NCI-H82 treated with DMSO at 0.1 percent for 48 hours (cell line): Measurements from ENCODE around the gene SIRPB2.
A peak's percentile ranks its signal among the peaks of the same experiment; 100 is the strongest.

Source experiments
- DNase-seq: peaks from one replicate; lab custom pipeline; 2025; ENCODE audit not compliant: unreplicated experiment; lab: John Stamatoyannopoulos, UW

SIRPB2 gene

GRCh38 chr20:1443085-1443484 lies 48.1 kb downstream of the SIRPB2 start:
- no peak for DNase-seq

DNA sequence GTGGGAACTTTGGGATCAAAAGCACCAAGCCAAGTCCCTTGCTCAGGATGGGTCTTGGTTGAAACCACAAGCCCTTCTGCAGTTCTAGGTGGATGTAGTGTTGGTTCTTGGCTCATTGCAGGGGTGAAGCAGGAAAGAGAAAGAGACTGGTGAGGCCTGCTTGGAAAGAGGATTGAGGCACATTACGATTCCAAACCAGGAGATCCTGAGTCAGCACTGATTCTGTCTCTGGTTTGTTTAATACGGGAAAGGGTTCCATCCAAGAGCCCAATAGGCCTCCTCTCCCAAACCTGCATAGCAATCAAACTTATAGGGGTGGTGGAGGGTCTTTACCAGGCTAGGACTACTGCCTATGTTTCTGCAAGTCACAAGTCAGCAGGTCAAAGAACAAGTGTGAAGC lies 48.9 kb downstream of the SIRPB2 start:
- DNase-seq = no peak

DNA sequence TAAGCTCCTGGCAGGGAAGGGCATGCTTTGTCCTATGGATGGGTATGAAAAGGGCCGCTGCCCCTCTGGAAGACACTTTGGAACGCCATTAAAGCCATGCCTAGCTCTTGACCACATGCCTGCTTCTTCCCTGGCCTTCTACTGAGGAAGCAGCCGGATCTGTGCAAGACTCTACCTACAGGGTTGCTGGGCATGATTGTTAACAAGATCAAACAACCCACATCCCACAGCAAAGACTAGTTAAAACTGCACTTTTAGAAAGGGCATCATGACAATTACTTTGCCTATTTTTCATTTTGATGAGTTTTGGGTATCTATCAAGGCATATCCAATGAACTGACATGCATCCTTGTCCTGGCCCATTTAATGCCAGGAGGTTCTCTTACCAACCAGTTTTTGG lies 50.1 kb downstream of the SIRPB2 start:
- DNase-seq = no peak

- DNase-seq = no peak
Measured at GRCh38 chr20:1440024-1440423, 51.2 kb downstream of the SIRPB2 start.

DNA sequence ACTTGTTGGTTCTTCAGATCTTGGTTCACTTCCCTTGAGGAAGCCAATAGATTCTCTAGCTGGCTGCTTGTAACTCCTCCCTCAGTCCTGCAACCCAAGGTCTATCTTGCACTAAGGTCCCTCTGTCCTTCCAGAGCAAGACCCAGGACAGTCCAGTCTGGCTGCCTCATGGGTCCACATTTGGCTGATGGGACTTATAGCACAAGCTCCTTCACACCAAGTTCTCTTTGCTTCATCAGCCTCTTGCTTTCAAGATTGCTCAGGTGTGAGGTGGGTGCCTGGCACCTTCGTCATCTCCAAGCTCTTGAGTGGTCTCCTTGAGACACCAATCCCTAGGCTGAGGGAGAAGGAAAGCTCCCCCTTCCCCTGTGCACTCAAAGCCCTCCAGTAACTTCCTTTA lies 52.9 kb downstream of the SIRPB2 start:
- no peak for DNase-seq

DNA sequence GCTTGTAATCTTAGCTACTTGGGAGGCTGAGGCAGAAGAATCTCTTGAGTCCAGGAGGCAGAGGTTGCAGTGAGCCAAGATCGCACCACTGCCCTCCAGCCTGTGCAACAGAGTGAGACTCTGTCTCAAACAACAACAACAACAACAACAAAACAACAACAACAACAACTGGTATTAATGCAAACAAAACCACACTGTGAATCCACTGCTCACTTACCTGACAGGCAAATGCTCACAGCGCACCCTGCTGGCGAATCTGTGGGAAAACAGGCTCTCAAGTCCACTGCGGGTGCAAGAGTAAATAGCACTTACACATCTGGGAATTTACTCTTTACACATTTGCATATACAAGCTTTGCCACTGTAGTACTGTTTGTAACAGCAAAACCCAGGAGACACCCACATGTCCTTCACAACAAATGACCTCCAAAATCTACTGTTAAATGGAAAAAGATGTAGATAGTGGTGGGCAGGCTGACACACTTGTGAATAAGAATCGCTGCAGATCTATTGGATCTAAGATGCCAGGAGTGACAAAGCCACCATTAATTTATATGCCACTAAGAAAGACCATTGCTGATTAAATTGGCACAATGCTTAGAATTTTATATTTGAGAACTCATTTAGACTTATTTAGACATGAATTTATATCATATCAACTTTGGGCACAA lies 53.9 kb downstream of the SIRPB2 start:
- DNase-seq = peak; percentile 46

DNA sequence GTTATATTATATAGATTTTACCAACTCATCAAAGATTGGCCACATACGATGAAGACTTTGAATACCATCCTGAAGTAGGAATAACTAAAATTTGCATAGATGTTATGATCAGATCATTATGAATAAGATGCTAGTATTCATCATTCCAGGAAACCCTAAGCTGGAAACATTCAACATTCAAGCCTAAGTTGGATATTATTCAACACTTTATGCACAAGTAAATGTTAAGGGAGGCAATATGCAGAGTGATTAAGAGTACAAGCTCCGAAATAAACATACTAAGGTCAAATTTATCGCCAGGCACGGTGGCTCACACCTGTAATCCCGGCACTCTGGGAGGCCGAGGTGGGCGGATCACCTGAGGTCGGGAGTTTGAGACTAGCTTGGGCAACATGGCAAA lies 55.0 kb downstream of the SIRPB2 start:
- DNase-seq = no peak

DNA sequence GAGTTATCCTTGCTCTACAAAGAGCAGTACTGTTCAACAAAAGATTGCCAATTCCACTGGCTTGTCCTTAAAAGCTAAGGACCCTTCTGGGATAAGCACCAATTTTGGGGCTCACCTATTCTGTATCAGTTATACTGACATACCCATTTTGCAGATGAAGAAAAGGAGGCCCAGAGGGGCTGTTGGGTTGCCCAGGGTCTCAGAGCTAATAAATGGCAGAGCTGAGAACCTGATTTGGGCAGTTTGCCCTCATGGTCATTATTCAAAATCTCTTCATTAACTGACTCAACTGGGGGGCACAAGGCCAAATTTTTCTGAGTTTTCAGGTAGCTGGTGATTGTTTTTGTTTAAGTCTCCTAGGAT lies 55.9 kb downstream of the SIRPB2 start:
- no peak for DNase-seq

DNA sequence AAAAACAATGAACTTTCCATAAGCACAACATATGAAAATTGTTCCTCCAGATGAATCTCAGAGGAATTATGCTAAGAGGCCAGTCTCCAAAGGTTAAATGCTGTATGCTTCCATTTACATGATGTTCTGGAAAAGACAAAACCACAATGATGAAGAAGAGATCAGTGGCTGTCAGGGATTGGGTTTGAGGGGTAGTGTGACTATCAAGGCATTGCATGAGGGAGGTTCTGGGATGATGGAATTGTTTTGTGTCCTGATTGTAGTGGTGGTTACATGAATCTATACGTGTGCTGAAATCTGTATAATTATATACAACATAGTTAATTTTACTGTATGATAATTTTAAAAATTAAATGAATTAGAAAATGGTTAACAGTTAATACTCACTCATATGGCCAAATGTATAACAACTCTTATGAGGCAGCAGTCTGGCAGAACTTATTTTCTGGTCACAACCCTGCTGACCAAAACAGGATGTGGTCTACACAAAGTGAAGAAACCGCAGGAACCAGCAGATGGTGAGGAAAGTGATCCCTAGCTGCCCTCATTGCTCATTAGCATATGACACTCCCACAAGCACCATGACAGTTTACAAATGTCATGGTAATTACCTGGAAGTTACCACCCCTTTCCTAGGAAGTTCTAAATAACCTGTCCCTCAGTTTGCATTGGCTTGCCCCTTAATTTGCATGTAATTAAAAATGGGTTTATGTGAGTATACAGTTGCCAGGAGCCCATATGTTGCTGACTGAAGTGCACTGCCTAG lies 56.5 kb downstream of the SIRPB2 start:
- DNase-seq = no peak

DNA sequence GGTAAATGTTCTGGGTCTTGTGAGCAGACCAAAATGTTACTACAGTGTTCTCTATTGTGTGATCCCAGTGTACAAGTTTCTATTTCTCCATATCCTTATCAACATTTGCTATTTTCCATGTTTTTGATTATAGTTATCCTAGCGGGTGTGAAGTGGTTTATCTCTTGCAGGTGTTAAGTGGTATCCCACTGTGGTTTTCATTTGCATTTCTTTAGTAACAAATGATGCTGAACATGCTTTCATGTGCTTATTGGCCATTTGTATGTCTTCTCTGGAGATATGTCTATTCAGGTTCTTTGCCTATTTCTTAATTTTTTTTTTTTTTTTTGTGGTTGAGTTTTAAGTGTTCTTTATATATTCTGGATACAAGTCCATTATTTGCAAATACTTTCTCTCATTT lies 60.1 kb downstream of the SIRPB2 start:
- DNase-seq = no peak

DNA sequence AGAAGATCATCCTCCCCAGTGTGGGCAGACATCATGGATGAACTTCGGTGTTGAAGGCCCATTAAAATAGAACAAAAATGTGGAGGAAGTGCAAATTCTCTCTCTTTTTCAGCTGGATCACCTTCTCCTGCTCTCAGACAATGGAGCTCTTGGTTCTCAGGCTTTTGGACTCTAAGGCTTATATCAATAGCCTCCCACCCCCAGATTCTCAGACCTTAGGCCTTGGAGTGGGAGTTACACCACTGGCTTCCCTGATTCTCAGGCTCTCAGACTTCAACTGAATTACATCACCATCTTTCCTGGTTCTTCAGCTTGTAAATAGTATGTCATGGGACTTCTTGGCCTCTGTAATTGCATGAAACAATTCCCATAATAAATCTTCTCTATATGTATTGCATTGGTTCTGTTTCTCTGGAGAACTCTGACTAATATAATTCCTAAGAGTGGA lies 61.2 kb downstream of the SIRPB2 start:
- DNase-seq = no peak

GRCh38 chr20:1429143-1429728 lies 62.0 kb downstream of the SIRPB2 start:
- no peak for DNase-seq

DNA sequence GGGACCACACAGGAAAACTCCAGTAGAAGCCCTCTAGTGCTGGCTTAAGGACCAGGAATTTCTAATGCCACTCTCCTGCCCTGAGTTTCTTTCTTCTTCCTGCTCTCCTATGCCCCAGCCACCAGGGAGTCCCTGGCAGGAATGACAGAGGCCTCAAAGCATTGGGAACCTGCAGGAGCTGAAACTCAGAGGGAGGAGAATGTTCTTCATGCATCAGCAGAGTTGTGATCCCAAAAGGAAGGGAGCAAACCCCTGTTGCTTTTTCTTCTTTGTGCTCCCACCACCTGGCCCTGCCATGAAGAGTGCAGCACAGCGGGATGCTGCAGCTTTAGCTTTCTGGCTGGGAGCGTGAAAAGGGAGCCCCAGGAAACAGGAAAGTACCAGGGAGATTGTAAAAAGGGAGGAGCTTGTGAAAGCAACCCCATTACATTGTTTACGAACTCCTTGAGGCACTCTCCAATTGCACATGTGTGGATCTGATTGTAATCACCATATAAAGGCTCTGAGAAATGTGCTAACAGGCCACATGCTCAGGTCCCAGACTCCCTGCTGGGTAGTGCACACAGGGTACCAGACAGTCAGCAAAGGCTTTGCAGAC lies 63.7 kb downstream of the SIRPB2 start:
- no peak for DNase-seq

GRCh38 chr20:1426231-1426849 lies 64.9 kb downstream of the SIRPB2 start:
- DNase-seq = no peak
